Keratinocyte (primary cell): ENCODE data around the gene USP9X.

Experiments
- CTCF ChIP-seq, 3 experiments: IDR thresholded peaks in 1 of 3; conservative IDR thresholded peaks in 1 of 3; optimal IDR thresholded peaks in 1 of 3; 2 replicates in 2 of 3; 3 replicates in 1 of 3; pipeline versions ENCODE3 to v1.5.1; 2011; ENCODE audit warnings: low read length in 3 of 3, mild to moderate bottlenecking in 3 of 3, moderate library complexity in 2 of 3, control low read depth in 1 of 3, inconsistent platforms in 1 of 3; ENCODE audit not compliant: insufficient read depth in 2 of 3; ENCODE audit errors: extremely low read depth in 1 of 3
- EZH2 ChIP-seq: IDR thresholded peaks from one replicate; pipeline ENCODE4 v1.6.1; 2012; ENCODE audit warnings: inconsistent platforms, mild to moderate bottlenecking, low read length, moderate library complexity

- TF ChIP-seq EZH2 (no peak), CTCF (optimal IDR thresholded peaks at IDR 0.05 in 1 of 3, IDR thresholded peaks at IDR 0.05 in 1 of 3, conservative IDR thresholded peaks at IDR 0.05 in 1 of 3; ENCODE audit: extremely low read depth in 1 of 3, insufficient read depth in 2 of 3, low read length in 3 of 3) (no peak)
Observed at GRCh38 chrX:41167888-41168287, 82.6 kb downstream of the USP9X start.
